T-helper 9 cell (primary cell): ENCODE data around the gene ITGA8.
"Not testable (repeated sequence)": the region's sequence is repeated elsewhere in the genome, so short reads cannot be mapped to it uniquely, and the experiment has no call there.

ENCODE experiments used
- DNase-seq: peaks from one replicate; pipeline ENCODE4 v3.0.0-alpha.2; 2020

Gene ITGA8

DNA sequence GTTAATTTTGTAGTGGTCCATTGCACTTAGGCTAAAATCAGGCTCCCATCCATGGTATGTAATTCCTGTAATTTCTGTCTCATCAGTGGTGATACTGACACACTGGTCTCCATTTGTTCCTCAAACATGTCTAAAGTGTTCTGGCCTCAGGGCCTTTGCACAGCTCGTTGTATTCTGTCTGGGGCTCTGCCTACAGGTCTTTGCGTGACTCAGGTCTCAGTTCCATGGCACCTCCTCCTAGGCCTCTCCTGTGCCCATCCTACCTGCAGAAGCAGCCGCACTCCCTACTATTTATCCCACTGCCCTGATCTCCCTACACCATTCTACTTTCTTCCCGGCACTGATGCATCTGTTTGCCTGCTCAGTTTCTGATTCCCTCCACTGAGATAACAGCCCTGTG, 173.8 kb downstream of the ITGA8 start:
- no peak for DNase-seq

DNA sequence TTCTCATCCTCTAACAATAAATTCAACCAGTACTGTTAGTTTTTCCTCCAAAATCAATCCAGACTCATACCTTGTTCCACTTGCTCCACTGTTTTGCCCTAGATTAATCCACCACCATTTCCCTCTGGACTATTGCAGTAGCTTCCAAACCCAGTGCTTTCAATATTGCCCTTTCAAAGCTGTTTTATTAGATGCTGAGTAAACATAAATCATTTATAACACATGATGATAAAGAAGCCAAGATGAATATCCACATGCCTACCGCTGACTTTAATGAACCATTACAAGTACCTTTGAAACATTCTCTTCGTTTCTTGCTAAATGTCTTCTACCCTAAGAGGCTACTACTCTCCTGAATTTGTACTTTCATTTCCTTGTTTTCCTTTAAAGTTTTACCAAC, 174.5 kb downstream of the ITGA8 start:
- no peak for DNase-seq

DNA sequence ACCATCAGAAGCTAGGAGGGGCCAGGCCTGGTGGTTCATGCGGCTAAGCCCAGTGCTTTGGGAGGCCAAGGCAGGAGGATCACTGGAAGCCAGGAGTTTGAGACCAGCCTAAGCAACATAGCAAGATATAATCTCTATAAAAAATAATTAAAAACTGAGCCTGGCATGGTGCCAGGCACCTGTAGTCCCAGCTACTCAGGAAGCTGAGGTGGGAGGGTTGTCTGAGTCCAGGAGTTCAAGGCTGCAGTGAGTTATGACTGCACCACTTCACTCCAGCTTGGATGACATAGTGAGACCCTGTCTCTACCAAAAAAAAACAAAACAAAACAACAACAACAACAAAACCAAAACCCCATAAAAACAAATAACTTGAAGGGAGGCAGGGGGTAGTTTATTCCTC, 175.7 kb downstream of the ITGA8 start:
- no peak for DNase-seq

DNA sequence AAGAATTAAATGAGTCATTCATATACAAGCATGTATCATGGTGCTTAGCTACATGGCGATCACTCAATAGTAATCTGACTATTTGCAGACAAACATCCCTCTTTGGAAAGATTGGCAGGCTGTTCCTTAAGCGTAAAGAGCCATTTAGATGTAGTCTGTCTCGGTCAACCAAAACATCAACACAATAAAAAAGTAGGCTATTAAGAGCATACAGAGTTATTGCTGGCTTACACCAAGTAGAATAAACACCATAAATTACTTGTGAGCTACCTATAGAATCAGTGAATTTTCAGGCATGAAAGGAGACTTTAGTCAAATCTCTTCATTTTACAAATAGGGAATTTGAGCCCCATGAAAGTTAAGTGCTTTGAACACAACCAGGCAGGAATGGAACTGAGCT, 176.9 kb downstream of the ITGA8 start:
- no peak for DNase-seq

DNA sequence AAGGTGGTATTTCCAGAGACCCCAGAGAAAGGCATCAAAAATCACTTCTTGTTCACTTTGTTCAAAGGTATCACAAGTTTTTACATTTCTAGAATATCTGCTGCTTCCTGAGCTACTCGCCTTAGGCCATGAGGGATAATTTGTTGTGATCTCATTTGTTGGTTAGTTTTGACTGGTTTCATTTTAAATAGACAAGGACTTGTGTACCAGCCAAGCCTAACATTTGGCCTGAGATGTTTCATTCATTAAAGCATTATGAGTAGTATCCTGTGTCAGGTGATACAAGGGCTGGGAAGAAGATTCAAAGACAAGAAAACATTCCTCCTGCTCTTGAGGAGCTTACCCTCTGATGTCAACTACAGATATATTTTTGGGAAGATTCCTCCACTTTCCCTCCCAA, 178.3 kb downstream of the ITGA8 start:
- DNase-seq, result no peak

DNA sequence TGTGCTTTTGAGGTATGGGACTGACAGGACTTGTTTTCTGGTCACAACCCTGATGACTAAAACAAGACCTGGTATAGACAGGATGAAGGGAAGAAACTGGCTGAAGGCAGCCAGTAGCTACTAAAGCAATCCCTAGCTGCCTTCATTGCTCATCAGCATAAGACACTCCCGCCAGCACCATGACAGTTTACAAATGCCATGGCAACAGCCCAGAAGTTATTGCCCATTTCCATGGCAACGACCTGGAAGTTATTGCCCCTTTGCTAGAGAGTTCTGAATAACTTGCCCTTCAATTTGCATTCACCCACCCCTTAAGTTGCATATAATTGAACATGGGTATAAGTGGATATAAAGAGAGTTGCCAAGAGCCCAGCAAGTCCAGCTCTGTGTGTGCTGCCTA, 179.0 kb downstream of the ITGA8 start:
- no peak for DNase-seq

DNA sequence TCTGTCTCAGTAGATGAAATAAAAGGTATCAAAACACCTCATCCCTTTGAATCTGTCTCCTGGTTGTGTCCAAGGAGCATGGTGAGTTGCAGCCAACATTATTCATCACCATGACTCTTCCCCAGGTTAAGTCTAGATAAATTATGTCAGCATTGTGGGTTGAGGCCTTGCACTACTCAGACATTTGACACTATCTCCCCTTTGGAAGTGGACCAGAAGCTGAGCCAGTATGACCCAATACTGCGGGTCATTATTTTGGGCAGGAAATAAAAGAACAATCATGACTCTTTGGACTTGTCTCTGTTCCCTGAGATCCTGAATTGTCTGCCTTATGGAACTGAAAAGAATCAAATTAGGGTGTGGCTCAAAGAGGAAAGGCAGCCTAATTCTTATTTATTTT, 180.5 kb downstream of the ITGA8 start:
- DNase-seq, result no peak

DNA sequence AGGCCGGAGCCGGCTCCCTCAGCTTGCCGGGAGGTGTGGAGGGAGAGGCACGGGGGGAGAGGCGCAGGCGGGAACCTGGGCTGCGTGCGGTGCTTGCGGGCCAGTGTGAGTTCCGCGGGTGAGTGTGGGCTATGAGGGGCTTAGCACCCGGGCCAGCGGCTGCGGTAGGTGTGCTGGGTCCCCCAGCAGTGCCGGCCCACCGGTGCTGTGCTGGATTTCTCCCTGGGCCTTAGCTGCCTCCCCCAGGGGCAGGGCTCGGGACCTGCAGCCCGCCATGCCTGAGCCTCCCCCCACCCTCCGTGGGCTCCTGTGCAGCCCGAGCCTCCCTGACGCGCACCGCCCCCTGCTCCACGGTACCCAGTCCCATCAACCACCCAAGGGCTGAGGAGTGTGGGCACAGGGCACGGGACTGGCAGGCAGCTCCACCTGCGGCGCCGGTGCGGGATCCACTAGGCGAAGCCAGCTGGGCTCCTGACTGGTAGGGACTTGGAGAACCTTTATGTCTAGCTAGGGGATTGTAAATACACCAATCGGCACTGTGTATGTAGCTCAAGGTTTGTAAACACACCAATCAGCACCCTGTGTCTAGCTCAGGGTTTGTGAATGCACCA, 184.7 kb downstream of the ITGA8 start:
- not testable (repeated sequence) for DNase-seq

DNA sequence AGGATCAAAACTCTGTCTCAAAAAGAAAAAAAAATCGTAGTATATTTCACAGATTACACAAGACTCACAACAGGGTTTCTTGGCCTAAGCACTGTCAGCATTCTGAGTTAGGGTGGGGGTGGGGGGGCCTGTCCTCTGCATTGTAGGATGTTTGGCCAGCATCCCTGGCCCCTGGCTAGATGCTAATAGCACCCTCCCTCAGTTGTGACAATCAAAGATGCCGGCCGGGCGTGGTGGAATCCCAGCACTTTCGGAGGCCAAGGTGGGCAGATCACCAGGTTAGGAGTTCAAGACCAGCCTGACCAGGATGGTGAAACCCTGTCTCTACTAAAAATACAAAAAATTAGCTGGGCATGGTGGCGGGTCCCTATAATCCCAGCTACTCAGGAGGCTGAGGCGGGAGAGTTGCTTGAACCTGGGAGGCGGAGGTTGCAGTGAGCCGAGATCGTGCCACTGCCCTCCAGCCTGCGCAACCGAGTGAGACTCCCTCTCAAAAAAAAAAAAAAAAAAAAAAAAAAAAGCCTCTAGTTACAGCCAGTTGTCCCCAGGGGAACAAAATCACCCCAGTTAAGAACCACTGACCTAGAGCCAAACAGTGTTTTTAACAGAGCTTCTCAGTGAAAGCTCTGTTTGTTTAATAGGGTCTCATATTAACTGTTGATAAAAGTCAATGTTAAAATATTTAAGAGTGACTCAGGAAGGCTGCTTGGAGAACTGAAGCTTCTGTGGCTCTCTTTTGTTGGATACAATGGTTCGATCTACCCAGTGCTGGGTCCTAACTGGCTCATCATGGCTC, 187.6 kb downstream of the ITGA8 start:
- DNase-seq, result no peak

DNA sequence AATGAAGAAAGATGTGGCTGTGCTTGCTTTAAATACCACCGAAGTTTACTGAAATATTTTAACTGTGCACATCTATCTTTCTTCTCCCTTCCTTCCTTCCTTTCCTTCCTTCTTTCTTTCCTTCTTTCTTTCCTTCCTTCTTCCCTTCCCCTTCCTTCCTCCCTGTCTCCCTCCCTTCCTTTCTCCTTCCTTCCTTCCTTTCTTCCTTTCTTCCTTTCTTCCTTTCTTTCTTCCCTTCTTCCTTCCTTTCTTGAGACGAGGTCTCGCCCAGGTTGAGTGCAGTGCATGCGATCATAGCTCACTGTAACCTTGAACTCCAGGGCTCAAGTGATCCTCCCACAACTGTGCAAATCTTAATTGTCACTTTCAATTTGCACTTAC, 190.9 kb downstream of the ITGA8 start:
- DNase-seq, result no peak

DNA sequence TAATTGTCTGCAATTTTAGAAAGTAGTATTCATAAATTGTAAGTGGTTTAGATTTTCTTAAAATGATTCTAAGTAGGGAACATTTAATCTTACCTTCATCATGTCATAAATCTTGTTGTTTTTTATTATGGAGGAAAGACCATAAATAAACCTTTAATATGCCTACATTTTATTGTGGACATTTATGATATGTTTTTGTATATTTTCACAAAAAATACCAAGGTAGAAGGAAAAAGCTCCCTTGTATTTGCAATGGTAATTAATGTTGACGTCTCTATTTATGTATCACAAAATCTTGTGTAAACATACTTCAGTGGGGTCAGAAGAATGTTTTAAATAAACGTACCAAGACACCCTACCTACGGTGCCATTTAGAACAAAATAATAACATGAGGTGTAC, 193.0 kb downstream of the ITGA8 start:
- no peak for DNase-seq

DNA sequence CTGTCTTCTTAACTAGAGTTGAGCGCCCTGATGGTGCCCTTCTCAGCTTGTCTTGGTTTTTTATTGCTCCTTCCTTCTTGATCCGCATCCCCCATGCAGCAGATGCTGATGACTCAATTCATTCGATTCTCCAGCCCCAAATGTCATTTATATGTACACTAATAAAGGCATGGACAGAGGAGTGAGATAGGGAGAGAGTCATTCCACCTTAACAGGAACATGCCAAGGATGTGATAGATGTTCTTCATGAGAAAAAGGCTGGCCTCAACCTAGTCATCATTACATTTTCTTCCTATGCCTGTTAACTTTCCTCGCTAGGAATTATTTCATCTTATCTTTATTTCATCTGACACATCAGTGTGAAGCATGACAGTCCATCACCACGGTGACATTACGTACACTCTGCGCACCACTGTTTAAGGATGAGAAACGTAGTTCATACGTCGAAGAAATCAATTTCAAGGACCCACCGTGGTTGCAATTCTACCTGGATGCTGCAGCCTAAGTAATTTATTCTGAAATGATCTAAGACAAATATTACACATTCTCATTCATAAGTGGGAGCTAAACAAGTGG, 198.3 kb downstream of the ITGA8 start:
- no peak for DNase-seq

DNA sequence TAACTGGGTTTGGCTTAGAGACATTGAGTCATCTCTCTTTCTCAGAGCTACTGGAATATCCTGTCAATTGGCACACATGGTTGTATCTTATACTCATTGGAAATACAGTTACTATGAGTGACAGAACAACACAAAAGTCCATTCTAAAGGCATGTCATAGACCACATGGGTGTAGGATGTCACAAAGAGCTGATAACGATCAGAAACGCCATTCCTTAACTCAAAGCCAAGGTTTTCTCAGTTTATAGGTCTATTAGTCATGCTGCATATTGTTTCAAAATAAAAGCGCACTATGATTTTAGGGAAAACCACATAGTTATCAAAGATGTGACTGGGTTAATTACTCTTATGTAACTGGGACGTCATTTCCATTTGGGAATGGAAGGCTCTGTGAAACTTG, 201.5 kb downstream of the ITGA8 start:
- DNase-seq, result no peak

DNA sequence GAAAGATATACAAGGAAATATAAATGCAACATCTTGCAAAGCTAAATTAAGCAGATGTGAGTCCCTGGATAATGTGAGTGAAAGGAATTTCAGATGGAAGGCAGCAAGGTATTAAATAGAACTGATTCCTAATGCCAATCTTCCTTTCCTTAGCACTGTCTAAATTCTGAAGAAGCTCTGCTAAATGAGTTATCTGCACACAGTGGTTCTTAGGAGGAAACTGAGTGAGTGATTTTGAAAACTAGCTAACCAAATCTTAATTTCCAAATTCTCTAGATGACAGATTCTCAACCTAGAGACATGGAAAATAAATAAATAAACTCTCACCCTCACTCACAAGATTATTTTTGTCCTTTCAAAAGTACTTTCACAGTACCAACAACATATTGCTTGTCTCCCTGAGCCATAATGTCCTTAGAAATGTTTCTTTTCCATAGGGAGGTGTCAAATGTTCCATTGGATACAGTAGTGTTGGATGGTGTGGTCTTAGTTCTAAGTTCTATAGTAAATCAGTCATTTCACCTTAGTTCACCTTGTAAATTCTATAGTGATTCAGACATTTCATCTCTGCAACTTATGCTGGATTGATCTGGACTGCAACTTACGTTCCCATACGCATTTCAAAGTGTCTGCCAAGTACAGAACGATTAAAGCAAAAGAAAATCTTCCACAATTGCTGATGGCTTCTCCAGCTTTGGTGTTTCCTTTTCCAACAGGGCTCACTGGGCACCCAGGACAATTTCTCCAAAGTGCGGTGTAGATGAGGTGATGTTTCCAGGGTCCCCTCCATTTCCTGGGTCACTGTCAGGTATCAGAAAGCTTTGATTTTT, 203.3 kb downstream of the ITGA8 start:
- DNase-seq, result no peak

DNA sequence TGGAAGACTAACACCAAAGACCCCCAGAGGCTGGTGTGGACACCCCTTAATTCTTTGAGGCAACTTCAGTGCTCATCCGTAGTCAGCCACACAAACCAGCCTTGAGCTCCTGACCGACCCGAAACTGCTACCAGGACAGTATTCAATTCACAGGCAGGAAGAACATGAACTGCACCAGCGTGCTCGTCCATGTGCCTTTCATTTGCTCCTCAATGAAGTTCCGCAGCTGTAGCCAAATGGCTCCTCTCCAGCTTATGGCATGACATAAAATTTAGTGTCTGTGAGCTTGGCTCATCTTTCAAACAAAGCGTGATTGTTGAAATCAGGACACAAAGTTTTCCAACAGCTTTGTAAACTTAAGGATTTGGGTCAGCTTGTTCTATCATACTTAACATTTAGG, 204.5 kb downstream of the ITGA8 start:
- no peak for DNase-seq

DNA sequence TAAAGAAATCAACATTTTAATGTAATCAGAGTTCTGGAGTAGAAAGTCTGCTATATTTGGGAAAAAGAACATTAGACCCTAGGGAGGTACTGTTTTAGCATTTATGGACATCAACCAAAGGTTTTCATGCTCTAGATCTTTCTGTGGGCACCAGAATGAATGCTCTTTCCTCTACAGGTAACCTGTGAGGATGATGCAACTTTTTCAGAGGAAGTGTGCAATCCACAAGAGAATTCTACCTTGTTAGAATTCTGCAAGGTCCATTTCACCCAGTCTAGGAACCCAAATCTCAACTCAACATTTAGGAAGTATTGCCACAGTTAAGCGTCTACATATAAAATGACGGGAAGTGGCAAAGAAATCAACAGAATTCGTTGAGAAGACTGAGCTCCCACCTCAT, 208.8 kb downstream of the ITGA8 start:
- no peak for DNase-seq

DNA sequence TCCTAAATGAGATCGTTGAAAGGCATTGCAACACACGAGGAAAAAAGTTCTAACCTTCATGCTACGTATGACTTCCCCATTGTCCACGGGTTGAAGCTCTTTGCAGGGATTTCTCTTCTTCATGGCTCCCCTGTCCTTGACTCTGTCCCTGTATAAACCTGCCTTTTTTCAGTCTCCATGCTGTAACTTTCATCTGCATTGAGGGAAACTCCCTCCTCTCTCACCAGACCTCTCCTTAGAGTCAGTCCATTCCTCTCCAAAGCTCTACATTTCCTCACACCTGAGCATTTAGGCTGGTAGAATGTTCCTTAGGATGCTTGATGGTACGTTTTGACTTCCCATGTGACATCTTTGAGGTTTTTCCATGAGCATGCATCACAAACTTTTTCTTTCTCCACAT, 214.4 kb downstream of the ITGA8 start:
- DNase-seq, result no peak

DNA sequence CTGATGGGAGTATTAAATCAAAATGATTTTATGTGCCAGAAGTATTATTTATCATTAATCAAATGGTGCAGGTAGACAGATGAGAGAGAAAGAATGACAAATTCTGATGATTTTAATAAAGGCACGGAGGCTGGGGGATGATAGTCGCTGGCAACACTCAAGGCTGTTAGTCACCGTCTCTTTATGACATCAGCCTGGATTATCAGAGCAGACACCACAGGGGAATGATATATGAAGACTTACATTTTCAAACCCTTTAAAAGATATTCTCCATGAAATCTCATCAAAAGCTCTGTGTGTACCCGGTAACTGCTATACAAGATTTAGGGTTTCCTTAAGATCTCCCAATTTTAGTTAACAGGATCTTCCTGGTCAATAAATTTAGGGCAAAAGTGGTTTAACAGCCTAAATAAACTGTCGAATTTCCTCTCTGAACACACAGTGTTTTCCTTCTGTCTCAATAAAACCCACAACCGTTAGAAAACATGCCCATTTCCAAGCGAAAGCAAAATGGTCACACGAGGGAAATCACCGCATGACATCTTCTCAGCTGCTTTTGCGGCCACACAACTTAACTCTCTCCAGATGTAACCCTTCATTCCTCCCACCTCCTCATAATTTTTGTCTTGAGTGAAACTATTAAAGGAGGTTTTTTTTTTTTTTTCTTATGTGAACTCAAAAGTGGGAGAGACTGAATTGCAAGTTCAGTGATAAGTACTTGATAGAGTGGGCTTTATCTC, 215.5 kb downstream of the ITGA8 start:
- no peak for DNase-seq

DNA sequence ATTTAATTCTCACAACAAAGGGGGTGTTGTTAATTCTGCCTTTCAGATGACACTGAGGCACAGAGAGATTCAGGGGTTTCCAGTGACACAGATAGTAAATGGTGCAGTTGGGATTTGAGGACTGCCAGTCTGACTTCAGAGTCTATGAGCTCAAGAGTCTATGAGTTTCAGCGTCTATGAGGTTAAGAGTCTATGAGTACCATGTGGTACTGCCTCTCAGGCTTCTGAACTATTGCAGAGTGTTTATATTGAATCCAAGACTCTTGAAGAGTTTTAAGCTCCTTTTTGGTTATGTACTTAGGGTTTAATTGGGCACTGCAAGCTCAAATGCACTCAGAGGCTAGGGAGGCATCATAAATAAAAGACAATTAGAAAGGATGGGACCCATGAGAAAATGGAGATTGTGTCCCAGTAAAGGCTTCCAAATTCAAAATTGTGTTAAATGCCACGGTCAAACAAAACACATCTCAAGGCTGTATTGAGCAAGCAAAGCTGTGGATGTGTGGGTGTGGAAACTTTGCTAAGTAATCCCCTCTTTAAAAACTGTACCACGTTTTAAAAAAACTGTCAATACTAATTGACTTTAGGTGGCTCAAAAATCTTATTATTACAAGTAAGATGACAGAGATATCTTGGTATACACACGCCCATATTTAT, 224.7 kb downstream of the ITGA8 start:
- DNase-seq, result no peak

DNA sequence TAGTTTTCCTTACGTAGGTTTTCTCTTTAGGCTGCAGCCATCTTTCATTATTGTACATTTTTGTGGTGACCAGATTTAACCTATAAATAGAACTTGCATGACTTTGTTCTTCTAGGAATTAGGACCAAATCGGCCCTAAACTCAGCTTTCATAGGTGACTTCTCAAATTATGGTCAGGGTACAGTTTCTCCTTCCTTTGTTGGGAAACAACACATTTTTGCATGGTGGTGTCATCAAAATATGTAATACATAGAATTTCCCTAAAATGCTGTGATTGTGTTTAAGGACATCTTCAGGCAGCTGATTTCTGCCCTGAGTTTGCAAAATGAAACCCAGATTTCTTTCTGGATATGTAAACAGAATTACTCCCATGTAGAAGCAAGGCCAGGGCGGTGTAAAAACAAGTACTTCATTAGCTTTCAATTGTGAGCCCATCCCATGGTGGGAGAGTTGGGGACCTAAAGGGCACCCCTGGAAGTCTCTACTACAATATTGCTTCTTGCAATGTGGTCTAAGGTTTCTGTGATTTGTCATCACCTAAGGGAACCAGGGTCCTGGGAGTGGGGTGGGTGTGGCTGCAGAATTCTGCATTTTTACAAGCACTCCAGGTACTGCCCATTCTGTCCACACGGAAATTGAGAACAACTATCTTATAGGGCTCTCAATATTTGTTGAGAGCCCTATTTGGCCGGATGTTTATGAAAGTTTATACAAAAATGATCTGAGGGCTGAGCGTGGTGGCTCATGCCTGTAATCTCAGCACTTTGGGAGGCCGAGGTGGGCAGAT, 227.7 kb downstream of the ITGA8 start:
- no peak for DNase-seq

DNA sequence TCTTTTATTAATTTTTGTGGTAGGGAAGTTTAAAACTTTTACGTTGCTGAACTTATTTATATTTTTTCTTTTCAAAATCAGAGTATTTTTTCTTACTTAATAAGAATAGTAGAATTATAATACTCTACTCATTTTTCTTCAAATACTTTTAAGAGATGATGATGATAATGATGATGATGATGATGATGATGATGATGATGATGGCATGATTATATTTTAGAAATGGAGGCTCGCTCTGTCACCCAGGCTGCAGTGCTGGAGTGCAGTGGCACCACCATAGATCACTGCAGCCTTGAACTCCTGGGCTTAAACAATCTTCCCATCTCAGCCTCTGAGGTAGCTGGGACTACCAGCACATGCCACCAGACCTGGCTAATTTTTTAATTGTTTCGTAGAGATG, 230.3 kb downstream of the ITGA8 start:
- DNase-seq, result no peak

DNA sequence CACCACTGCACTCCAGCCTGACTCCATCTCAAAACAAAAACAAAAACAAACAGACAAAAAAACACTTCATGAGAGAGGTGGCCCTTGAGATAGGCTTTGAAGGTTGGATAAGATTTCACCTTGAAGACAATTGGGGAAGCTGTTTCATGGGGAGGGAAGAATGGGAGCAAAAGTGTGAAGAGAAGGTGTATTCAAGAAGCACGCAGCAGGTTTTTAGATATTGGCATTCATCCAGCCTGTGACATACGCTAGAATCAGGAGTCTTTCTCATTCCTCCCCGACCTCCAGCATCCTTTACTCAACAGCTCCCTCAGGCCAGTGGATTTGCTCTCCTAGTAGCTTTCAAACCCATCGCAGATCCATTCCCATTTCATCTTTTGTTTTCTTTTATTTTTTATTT, 232.3 kb downstream of the ITGA8 start:
- no peak for DNase-seq
